ENCODE measurements around the gene SORBS1. TPM values are rescaled to one million over a fixed set of nuclear protein-coding genes. Genes with fewer than 3 reads are reported as not detected.

Gene SORBS1
- total RNA-seq, 2 experiments from 2014 or later: 0.57 to 3.1 TPM

- ChIA-PET CTCF (ENCODE audit: unreplicated experiment) (no interaction called here), POLR2A (no interaction called here)
- intact Hi-C loops (cut with micrococcal nuclease; ENCODE audit: unreplicated experiment): no loop called here
- no peaks in the 10 kb centered on the region for H3K9me3 ChIP-seq (ENCODE audit: low read length)
- no peaks in the 10 kb centered on the region for H4K20me1 ChIP-seq (ENCODE audit: insufficient read depth, low read length)
- H3K4me3 ChIP-seq (ENCODE audit: low read depth, low read length, poor library complexity, severe bottlenecking): peak overlapping the region; percentile 22
- DNase-seq (ENCODE audit: low spot score): peak; percentile 12
- H3K36me3 ChIP-seq (ENCODE audit: insufficient read depth, low read length): no peaks in the 10 kb centered on the region
- H3K4me1 ChIP-seq (ENCODE audit: insufficient read depth, low read length, poor library complexity, severe bottlenecking): peaks cover 17% of the 10 kb centered on the region
- H3K4me2 ChIP-seq (ENCODE audit: low read length): peak overlapping the region; percentile 43
- H3K79me2 ChIP-seq (ENCODE audit: insufficient read depth, low read depth, low read length): no peaks in the 10 kb centered on the region
- TF ChIP-seq CTCF (conservative IDR thresholded peaks at IDR 0.05; ENCODE audit: low read length) (no peak), EZH2phosphoT487 (IDR thresholded peaks at IDR 0.05; ENCODE audit: borderline replicate concordance, low read depth, low read length) (no peak)
- no peak overlapping the region for H3K27ac ChIP-seq (ENCODE audit: low read depth, low read length, poor library complexity, severe bottlenecking)
- H3K9me2 ChIP-seq (ENCODE audit: insufficient read depth, low read length): no peaks in the 10 kb centered on the region
- H2AFZ ChIP-seq (ENCODE audit: low read length): peak overlapping the region; percentile 90
- no TSS peak for BruUV-seq (replicated peaks)
Observed at GRCh38 chr10:95309958-95310357, 251.2 kb downstream of the SORBS1 start.

- Histone ChIP-seq H3K36me3 (ENCODE audit: insufficient read depth, low read length) (no peaks in the 10 kb centered on the region), H3K4me1 (ENCODE audit: insufficient read depth, low read length, poor library complexity, severe bottlenecking) (peaks cover 17% of the 10 kb centered on the region), H3K4me3 (ENCODE audit: low read depth, low read length, poor library complexity, severe bottlenecking) (no peak overlapping the region), H3K79me2 (ENCODE audit: insufficient read depth, low read depth, low read length) (no peaks in the 10 kb centered on the region), H3K9me2 (ENCODE audit: insufficient read depth, low read length) (no peaks in the 10 kb centered on the region), H4K20me1 (ENCODE audit: insufficient read depth, low read length) (no peaks in the 10 kb centered on the region), H3K27ac (ENCODE audit: low read depth, low read length, poor library complexity, severe bottlenecking) (no peak overlapping the region), H3K9me3 (ENCODE audit: low read length) (no peaks in the 10 kb centered on the region), H2AFZ (ENCODE audit: low read length) (no peak overlapping the region), H3K4me2 (ENCODE audit: low read length) (no peak overlapping the region)
- ChIA-PET POLR2A (interaction anchor here (0.7 kb wide), 2 partner anchors 11 to 14 kb away, joined by 3 to 7 read pairs; no protein-coding TSS in a partner anchor), CTCF (ENCODE audit: unreplicated experiment) (no interaction called here)
- no peak for DNase-seq (ENCODE audit: low spot score)
- TF ChIP-seq EZH2phosphoT487 (IDR thresholded peaks at IDR 0.05; ENCODE audit: borderline replicate concordance, low read depth, low read length) (no peak), CTCF (conservative IDR thresholded peaks at IDR 0.05; ENCODE audit: low read length) (no peak)
- BruUV-seq (replicated peaks): no TSS peak
- intact Hi-C loops (cut with micrococcal nuclease; ENCODE audit: unreplicated experiment): no loop called here
Observed at GRCh38 chr10:95308389-95309302, 252.5 kb downstream of the SORBS1 start.

GRCh38 chr10:95306851-95307250, 254.3 kb downstream of the SORBS1 start:
- TF ChIP-seq CTCF (conservative IDR thresholded peaks at IDR 0.05; ENCODE audit: low read length) (no peak), EZH2phosphoT487 (IDR thresholded peaks at IDR 0.05; ENCODE audit: borderline replicate concordance, low read depth, low read length) (no peak)
- ChIA-PET POLR2A (interaction anchor here (0.7 to 1.4 kb wide), 3 partner anchors 10 to 34 kb away, joined by 3 read pairs; no protein-coding TSS in a partner anchor), CTCF (ENCODE audit: unreplicated experiment) (no interaction called here)
- H3K9me2 ChIP-seq (ENCODE audit: insufficient read depth, low read length): no peaks in the 10 kb centered on the region
- no peaks in the 10 kb centered on the region for H3K36me3 ChIP-seq (ENCODE audit: insufficient read depth, low read length)
- H4K20me1 ChIP-seq (ENCODE audit: insufficient read depth, low read length): no peaks in the 10 kb centered on the region
- no peak for DNase-seq (ENCODE audit: low spot score)
- H3K9me3 ChIP-seq (ENCODE audit: low read length): no peaks in the 10 kb centered on the region
- no peaks in the 10 kb centered on the region for H3K79me2 ChIP-seq (ENCODE audit: insufficient read depth, low read depth, low read length)
- no TSS peak for BruUV-seq (replicated peaks)
- no peak overlapping the region for H3K4me2 ChIP-seq (ENCODE audit: low read length)
- no peak overlapping the region for H3K27ac ChIP-seq (ENCODE audit: low read depth, low read length, poor library complexity, severe bottlenecking)
- H3K4me1 ChIP-seq (ENCODE audit: insufficient read depth, low read length, poor library complexity, severe bottlenecking): peaks cover 12% of the 10 kb centered on the region
- intact Hi-C loops (cut with micrococcal nuclease; ENCODE audit: unreplicated experiment): no loop called here
- H2AFZ ChIP-seq (ENCODE audit: low read length): no peak overlapping the region
- H3K4me3 ChIP-seq (ENCODE audit: low read depth, low read length, poor library complexity, severe bottlenecking): no peak overlapping the region
